OCI-LY3 (cell line): Measurements from ENCODE around the gene ST3GAL3.

Source experiments
- H2AFZ ChIP-seq: fragments of 200-600, 300-600 bp; shearing (Covaris generic); 2 replicates; pipeline ENCODE4 v1.6.0; 2014; ENCODE audit warnings: antibody characterized with exemption, low read depth, low read length
- H3K27ac ChIP-seq: fragments of 200-600, 300-600 bp; sonication (generic); 2 replicates; pipeline ENCODE4 v1.5.1; 2014; ENCODE audit warnings: mild to moderate bottlenecking, low read length, moderate library complexity, mixed read lengths
- H3K27me3 ChIP-seq: fragments of 200-600, 300-600 bp; sonication (generic); 2 replicates; pipeline ENCODE4 v1.6.1; 2014; ENCODE audit warnings: low read depth, low read length, mixed read lengths
- H3K36me3 ChIP-seq: fragments of 200-600, 300-600 bp; sonication (generic); replicated peaks from 2 replicates; pipeline ENCODE3; 2014; ENCODE audit warnings: low read depth, low read length, mixed read lengths
- H3K4me1 ChIP-seq: fragments of 300-600, 200-600 bp; sonication (generic); 2 replicates; pipeline ENCODE4 v1.6.1; 2014; ENCODE audit warnings: low read length, mixed read lengths
- H3K4me2 ChIP-seq: fragments of 200-600, 300-600 bp; sonication (generic); 2 replicates; pipeline ENCODE4 v1.6.1; 2014; ENCODE audit warnings: low read length, mixed read lengths
- H3K4me3 ChIP-seq: fragments of 300-600, 200-600 bp; sonication (generic); 2 replicates; pipeline ENCODE4 v1.5.1; 2014; ENCODE audit warnings: antibody characterized with exemption, mild to moderate bottlenecking, low read length, moderate library complexity
- H3K79me2 ChIP-seq: fragments of 300-600, 200-600 bp; shearing (Covaris generic); 2 replicates; pipeline ENCODE4 v1.6.1; 2014; ENCODE audit warnings: mild to moderate bottlenecking, low read length, mixed read lengths
- H3K9ac ChIP-seq: fragments of 300-600, 200-600 bp; shearing (Covaris generic); 2 replicates; pipeline ENCODE4 v1.6.0; 2014; ENCODE audit warnings: mild to moderate bottlenecking, low read length, moderate library complexity
- H3K9me3 ChIP-seq: fragments of 200-600, 300-600 bp; shearing (Covaris generic); 2 replicates; pipeline ENCODE4 v1.6.1; 2014; ENCODE audit warnings: low read length, mixed read lengths; ENCODE audit not compliant: insufficient read depth
- H4K20me1 ChIP-seq: fragments of 200-600, 300-600 bp; sonication (generic); 2 replicates; pipeline ENCODE4 v1.6.1; 2016; ENCODE audit warnings: low read length, mixed read lengths; ENCODE audit not compliant: insufficient read depth
- CTCF ChIP-seq: fragments of 200-600, 300-600 bp; sonication (generic); IDR thresholded peaks from 2 replicates; pipeline ENCODE4 v1.5.1; 2014; ENCODE audit warnings: antibody characterized with exemption, low read length, low read depth
- EZH2phosphoT487 ChIP-seq: fragments of 200-600 bp; shearing (Covaris generic); IDR thresholded peaks from 2 replicates; pipeline ENCODE4 v1.6.1; 2018; ENCODE audit warnings: antibody characterized with exemption, mixed run types, low read depth

ST3GAL3 gene

GRCh38 chr1:43975249-43975961, 268.1 kb downstream of the ST3GAL3 start:
- Histone ChIP-seq H3K27me3 (no peaks in the 10 kb centered on the region), H3K4me1 (peaks cover 33% of the 10 kb centered on the region), H3K4me2 (peak overlapping the region; percentile 97), H3K36me3 (peaks cover 20% of the 10 kb centered on the region), H3K9me3 (no peaks in the 10 kb centered on the region), H3K9ac (peak overlapping the region; percentile 89), H2AFZ (no peak overlapping the region), H3K4me3 (peak overlapping the region; percentile 87), H3K79me2 (peaks cover 67% of the 10 kb centered on the region), H3K27ac (peak overlapping the region; percentile 66), H4K20me1 (peaks cover 4% of the 10 kb centered on the region; the same call in 1 of the 2 replicates)
- no peak for TF ChIP-seq EZH2phosphoT487
- TF ChIP-seq CTCF, result no peak

GRCh38 chr1:43976045-43976444, 268.7 kb downstream of the ST3GAL3 start:
- peaks cover 67% of the 10 kb centered on the region for H3K79me2 ChIP-seq
- peaks cover 20% of the 10 kb centered on the region for H3K36me3 ChIP-seq
- H3K4me3 ChIP-seq, result peak overlapping the region; percentile 87
- no peaks in the 10 kb centered on the region for H3K27me3 ChIP-seq
- peak overlapping the region; percentile 66 for H3K27ac ChIP-seq
- H3K4me1 ChIP-seq, result peaks cover 31% of the 10 kb centered on the region
- no peak for TF ChIP-seq CTCF
- no peak for TF ChIP-seq EZH2phosphoT487
- peak overlapping the region; percentile 97 for H3K4me2 ChIP-seq
- peaks cover 4% of the 10 kb centered on the region; the same call in 1 of the 2 replicates for H4K20me1 ChIP-seq
- no peak overlapping the region for H2AFZ ChIP-seq
- no peaks in the 10 kb centered on the region for H3K9me3 ChIP-seq
- H3K9ac ChIP-seq, result peak overlapping the region; percentile 89

GRCh38 chr1:43976890-43977289, 269.6 kb downstream of the ST3GAL3 start:
- peaks cover 31% of the 10 kb centered on the region for H3K4me1 ChIP-seq
- H3K79me2 ChIP-seq, result peaks cover 70% of the 10 kb centered on the region
- no peak overlapping the region for H3K9ac ChIP-seq
- H4K20me1 ChIP-seq, result peaks cover 4% of the 10 kb centered on the region; the same call in 1 of the 2 replicates
- no peak overlapping the region for H3K4me3 ChIP-seq
- no peak overlapping the region for H2AFZ ChIP-seq
- peaks cover 20% of the 10 kb centered on the region for H3K36me3 ChIP-seq
- H3K9me3 ChIP-seq, result no peaks in the 10 kb centered on the region
- no peak overlapping the region for H3K4me2 ChIP-seq
- no peak overlapping the region for H3K27ac ChIP-seq
- no peaks in the 10 kb centered on the region for H3K27me3 ChIP-seq
- TF ChIP-seq CTCF (no peak), EZH2phosphoT487 (no peak)

GRCh38 chr1:43977376-43978263, 270.3 kb downstream of the ST3GAL3 start:
- H3K79me2 ChIP-seq, result peaks cover 77% of the 10 kb centered on the region
- H3K27me3 ChIP-seq, result no peaks in the 10 kb centered on the region
- peaks cover 20% of the 10 kb centered on the region for H3K36me3 ChIP-seq
- no peak overlapping the region for H3K27ac ChIP-seq
- TF ChIP-seq EZH2phosphoT487, result no peak
- no peak for TF ChIP-seq CTCF
- no peaks in the 10 kb centered on the region for H3K9me3 ChIP-seq
- H2AFZ ChIP-seq, result no peak overlapping the region
- peak overlapping the region; percentile 81; the same call in 1 of the 2 replicates for H3K4me3 ChIP-seq
- H4K20me1 ChIP-seq, result peaks cover 4% of the 10 kb centered on the region; the same call in 1 of the 2 replicates
- H3K9ac ChIP-seq, result no peak overlapping the region
- H3K4me2 ChIP-seq, result peak overlapping the region; percentile 80; the same call in 1 of the 2 replicates
- peaks cover 31% of the 10 kb centered on the region for H3K4me1 ChIP-seq
